Measurements from ENCODE around the gene TMEM184A. TPM values are rescaled to one million over a fixed set of nuclear protein-coding genes. Genes with fewer than 3 reads are reported as not detected.

Gene TMEM184A
- total and polyA plus RNA-seq, 2 of the 8 experiments (the other 6 are each of a cell fraction or from before 2014, with no cell fraction given): 1.8 to 2.1 TPM

DNA sequence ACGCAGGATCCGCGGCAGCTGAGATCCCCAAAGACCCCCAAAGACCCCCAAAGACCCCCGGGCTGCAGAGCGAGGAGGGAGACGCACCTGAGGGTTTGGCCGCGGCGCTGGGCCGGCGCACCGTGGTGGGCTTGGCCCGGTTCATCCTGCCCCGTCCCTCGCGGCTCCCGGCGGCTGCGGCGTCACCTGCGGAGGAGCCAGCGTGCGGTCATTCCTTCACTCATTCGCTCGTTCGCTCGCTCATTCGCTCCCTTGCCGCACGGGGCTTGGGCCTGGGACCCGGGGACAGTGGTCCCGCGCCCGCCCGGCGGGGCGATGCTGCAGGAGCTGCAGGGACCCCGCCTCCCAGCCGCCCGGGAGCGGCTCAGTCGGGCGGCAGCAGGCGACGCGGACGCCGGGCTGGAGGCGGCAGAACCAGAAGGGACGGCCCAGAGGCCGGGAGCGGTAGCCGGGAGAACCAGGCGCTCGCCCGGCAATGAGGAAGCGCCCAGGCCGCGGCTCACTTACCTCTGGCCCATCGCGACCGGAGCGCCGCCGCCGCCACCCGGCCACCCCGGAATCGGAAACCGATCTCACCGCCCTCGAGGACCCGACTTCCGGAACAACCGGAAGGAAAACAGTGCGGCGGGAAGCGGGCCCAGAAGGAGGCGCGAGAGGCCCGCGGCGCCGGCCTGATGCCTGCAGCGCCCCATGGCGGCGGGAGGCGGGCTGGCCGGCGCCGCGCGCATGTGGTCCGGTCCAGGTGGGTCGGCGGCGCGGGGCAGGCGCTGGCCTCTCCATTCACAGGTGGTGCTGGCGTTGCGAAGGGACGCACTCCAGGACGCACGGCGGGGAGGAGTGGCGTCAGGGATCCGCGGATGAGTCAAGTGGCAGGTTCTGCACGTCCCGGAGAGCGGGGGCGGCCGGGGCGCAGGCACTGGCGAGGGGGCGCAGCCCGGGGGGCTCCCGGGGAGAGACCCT is 51.9 kb downstream of the TMEM184A start, which contains the start of gene INTS1:
TSS of gene INTS1 (minus strand) at position 574 of the 960 bp plus-strand sequence. CDS start at position 145, 429 bp downstream.
- Histone ChIP-seq H2BK120ac (replicated peaks; ENCODE audit: low read depth, low read length) (no peak within 1 kb of the TSS), H3K23me2 (ENCODE audit: low read depth, low read length) (peaks cover 5% of the 10 kb centered on the region; the same call in 1 of the 2 replicates), H3K14ac (ENCODE audit: insufficient read length) (no peak within 1 kb of the TSS), H4K20me1 (replicated peaks in 1 of 2; ENCODE audit: control insufficient read depth in 1 of 2, insufficient read depth in 2 of 2, low read length in 2 of 2) (peaks cover 12 to 24% of the 10 kb centered on the region in 2 experiments), H3K79me1 (ENCODE audit: low read depth, low read length) (peaks cover 14% of the 10 kb centered on the region; the same call in 1 of the 2 replicates), H3K4ac (replicated peaks; ENCODE audit: insufficient read length, low read depth, low read length) (no peak within 1 kb of the TSS), H3K23ac (ENCODE audit: insufficient read length) (no peak within 1 kb of the TSS), H3K9ac (replicated peaks in 1 of 4; ENCODE audit: extremely low read depth in 1 of 4, low read depth in 3 of 4, low read length in 3 of 4) (peak within 1 kb of the TSS; percentile 47 to 89 (median 68)), H3K36me3 (ENCODE audit: control insufficient read depth in 2 of 4, insufficient read depth in 4 of 4, low read length in 3 of 4) (peaks cover 7 to 26% (median 18%) of the 10 kb centered on the region in 4 experiments; a peak in 7 of 8 replicates), H3K9me3 (ENCODE audit: insufficient read depth in 2 of 2, low read depth in 1 of 2, low read length in 1 of 2) (no peaks in the 10 kb centered on the region), H2BK5ac (ENCODE audit: low read depth, low read length) (peak within 1 kb of the TSS; percentile 88), H2BK15ac (ENCODE audit: low read length) (no peak within 1 kb of the TSS), H2AFZ (ENCODE audit: low read length) (no peak within 1 kb of the TSS), H3K56ac (replicated peaks; ENCODE audit: insufficient read length, low read depth, low read length) (no peak within 1 kb of the TSS), H2BK20ac (ENCODE audit: low read length) (no peak within 1 kb of the TSS), H2BK12ac (ENCODE audit: low read depth, low read length) (no peak within 1 kb of the TSS), H3K4me2 (ENCODE audit: insufficient read depth in 1 of 2, low read depth in 2 of 2, low read length in 2 of 2) (peak within 1 kb of the TSS; percentile 66 to 100), H3K4me1 (replicated peaks in 1 of 4; ENCODE audit: control insufficient read depth in 3 of 4, insufficient read depth in 4 of 4, low read length in 3 of 4) (peaks cover 3 to 15% (median 9%) of the 10 kb centered on the region in 4 experiments; a peak in 6 of 7 replicates), H4K5ac (ENCODE audit: insufficient read length, low read depth, low read length) (peak within 1 kb of the TSS; percentile 90), H3K27ac (ENCODE audit: low read depth, low read length) (peak within 1 kb of the TSS; percentile 66; the same call in 1 of the 2 replicates), H3K27me3 (replicated peaks in 1 of 4; ENCODE audit: control insufficient read depth in 3 of 4, extremely low read depth in 1 of 4, insufficient read depth in 3 of 4, low read length in 3 of 4) (no peaks in the 10 kb centered on the region), H3K18ac (ENCODE audit: extremely low read depth, low read length) (peak within 1 kb of the TSS; percentile 71; the same call in 1 of the 2 replicates), H4K91ac (replicated peaks; ENCODE audit: insufficient read length, low read length) (peak within 1 kb of the TSS; percentile 85), H4K8ac (ENCODE audit: extremely low read depth, insufficient read depth, low read length) (peak within 1 kb of the TSS; percentile 86), H3K79me2 (ENCODE audit: control insufficient read depth in 1 of 2, insufficient read depth in 2 of 2, low read length in 2 of 2) (peaks cover 10 to 29% of the 10 kb centered on the region in 2 experiments; a peak in 3 of 4 replicates), H3K4me3 (ENCODE audit: extremely low read depth in 1 of 4, insufficient read depth in 2 of 4, low read depth in 3 of 4, low read length in 4 of 4) (peak within 1 kb of the TSS; percentile 55 to 98 (median 86)), H2AK5ac (ENCODE audit: low read depth, low read length) (no peak within 1 kb of the TSS)
- POLR2A ChIA-PET (ENCODE audit: partially characterized antibody): interaction anchor here (0.8 to 1.9 kb wide), 4 partner anchors 10 to 54 kb away, joined by 3 to 9 read pairs (median 4); no protein-coding TSS in a partner anchor
- CTCF ChIA-PET (ENCODE audit: partially characterized antibody): interaction anchor here (0.6 to 2.5 kb wide), 15 partner anchors 9 to 71 kb away, joined by 3 to 14 read pairs (median 4); partner anchors contain the start of gene TMEM184A
- FAIRE-seq (no peak), DNase-seq (ENCODE audit: low read depth in 1 of 2, low spot score in 2 of 2) (peak; percentile 44 to 90)
- WGBS, 2 experiments (ENCODE audit: extremely low coverage in 1 of 2, insufficient coverage in 1 of 2, insufficient read length in 1 of 2, insufficient replicate concordance in 2 of 2, low coverage in 1 of 2, low lambda C conversion rate in 2 of 2, missing lambda C conversion rate in 1 of 2): 2% methylated on average over 76 of the region's 118 CpGs; no CpG with 5 or more reads in 1 of the 2 experiments
- TF ChIP-seq RXRA (IDR thresholded peaks at IDR 0.05; ENCODE audit: insufficient read depth, low read depth, low read length) (no peak), SP2 (IDR thresholded peaks at IDR 0.05; ENCODE audit: low read length) (peak; percentile 35; the same call in 1 of the 2 replicates), RNF2 (IDR thresholded peaks at IDR 0.05; ENCODE audit: borderline replicate concordance, low read depth, low read length, missing control alignments, poor library complexity, severe bottlenecking) (no peak), SIX5 (IDR thresholded peaks at IDR 0.05; ENCODE audit: low read depth, low read length) (peak; percentile 19; the same call in 1 of the 2 replicates), SP4 (IDR thresholded peaks at IDR 0.05; ENCODE audit: low read length) (no peak)
- TF ChIP-seq, protein P1, sequence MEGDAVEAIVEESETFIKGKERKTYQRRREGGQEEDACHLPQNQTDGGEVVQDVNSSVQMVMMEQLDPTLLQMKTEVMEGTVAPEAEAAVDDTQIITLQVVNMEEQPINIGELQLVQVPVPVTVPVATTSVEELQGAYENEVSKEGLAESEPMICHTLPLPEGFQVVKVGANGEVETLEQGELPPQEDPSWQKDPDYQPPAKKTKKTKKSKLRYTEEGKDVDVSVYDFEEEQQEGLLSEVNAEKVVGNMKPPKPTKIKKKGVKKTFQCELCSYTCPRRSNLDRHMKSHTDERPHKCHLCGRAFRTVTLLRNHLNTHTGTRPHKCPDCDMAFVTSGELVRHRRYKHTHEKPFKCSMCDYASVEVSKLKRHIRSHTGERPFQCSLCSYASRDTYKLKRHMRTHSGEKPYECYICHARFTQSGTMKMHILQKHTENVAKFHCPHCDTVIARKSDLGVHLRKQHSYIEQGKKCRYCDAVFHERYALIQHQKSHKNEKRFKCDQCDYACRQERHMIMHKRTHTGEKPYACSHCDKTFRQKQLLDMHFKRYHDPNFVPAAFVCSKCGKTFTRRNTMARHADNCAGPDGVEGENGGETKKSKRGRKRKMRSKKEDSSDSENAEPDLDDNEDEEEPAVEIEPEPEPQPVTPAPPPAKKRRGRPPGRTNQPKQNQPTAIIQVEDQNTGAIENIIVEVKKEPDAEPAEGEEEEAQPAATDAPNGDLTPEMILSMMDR (IDR thresholded peaks at IDR 0.05; ENCODE audit: control extremely low read depth in 1 of 3, insufficient read depth in 1 of 3, low read depth in 1 of 3, low read length in 3 of 3): peak in 2 of 3 experiments; percentile 83 to 99; a peak in 3 of 4 replicates
- TF ChIP-seq, protein P2, sequence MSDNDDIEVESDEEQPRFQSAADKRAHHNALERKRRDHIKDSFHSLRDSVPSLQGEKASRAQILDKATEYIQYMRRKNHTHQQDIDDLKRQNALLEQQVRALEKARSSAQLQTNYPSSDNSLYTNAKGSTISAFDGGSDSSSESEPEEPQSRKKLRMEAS (IDR thresholded peaks at IDR 0.05): peak; percentile 81
